Measurements from ENCODE around the gene TXNDC16.
"Not testable (repeated sequence)": the region's sequence is repeated elsewhere in the genome, so short reads cannot be mapped to it uniquely, and the experiment has no call there.

TXNDC16 gene

DNA sequence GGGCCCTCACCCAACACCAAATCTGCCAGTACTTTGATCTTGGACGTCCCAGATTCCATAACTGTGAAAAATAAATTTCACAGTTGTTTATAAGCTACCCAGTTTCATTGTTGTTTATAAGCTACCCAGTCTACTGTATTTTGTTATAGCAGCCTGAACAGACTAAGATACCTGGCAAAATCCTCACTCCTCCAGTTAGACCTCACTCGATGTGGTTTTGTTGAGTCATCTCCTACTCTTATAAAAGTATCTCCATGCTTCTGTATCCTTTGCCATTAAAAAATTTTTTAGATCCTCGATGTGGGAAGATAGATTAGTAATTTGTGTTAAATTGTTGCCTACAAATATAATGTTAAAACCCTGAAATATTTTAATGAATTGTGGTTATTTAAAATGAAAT lies 16.0 kb downstream of the TXNDC16 start:
- DNase-seq = no peak

DNA sequence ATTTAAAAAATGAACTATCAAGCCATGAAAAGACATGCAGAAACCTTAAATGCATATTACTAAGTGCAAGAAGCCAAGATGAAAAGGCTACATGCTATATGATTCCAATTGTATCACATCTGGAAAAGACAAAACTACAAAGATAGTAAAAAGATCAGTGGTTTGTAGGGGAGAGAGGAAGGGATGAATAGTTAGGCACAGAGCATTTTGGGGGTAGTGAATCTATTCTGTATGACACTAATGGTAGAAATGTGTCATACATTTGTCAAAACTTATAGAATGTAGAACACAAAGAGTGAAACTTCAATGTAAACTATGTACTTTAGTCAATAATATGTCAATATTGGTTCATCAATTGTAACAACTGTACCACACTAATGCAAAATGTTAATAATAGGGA lies 20.8 kb downstream of the TXNDC16 start:
- no peak for DNase-seq

DNA sequence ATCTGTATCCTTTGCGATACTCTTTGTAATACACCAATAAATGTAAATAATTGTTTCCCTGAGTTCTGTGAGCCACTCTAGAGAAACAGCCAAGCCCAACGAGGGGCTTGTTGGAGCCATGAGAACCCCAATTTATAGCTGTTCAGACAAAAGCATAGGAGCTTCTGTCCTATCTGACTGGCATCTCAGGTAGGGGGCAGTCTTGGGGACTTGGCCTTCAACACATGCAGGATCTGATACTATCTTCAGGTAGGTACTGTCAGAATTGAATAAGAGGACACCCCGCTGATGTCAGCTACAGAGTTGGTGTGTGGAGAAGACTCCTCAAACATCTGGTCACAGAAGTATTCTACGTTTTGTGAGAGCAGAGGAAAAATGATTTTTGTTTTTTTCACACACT lies 25.3 kb downstream of the TXNDC16 start:
- DNase-seq = no peak

DNA sequence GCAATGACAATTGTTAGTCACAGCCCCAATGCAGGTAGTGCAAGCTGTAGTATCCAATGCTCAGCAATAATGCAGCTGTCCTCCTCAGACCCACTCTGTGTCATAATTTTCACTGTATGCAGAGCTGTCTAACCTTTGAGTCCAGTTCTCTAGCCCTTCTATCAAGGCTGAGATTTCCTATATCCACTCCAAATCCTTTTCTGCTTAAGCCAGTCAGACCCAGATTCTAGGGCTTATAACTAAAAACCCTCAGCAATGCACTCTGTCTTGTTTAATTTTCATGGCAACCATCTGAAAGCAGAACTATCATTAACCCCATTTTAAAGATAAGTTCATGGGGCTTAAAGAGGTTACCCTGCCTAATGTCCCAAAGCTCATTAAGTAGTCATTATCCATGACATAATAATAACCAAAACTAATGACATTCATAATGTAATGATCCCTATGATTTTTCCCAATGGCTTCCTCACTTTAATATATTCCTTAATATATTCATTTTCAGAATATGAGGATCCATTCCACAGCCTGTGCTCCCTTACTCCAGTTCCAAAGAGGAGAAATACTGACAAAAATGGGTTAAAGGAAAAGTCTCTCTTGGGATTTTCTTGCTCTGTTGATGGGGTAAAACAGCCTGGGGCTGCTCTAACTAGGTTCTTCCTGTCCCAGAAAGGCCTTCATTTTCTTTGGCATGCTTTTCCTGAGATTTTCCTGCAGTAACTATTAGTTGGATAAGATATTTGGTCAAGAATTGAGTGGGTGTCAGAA lies 29.5 kb downstream of the TXNDC16 start:
- no peak for DNase-seq

DNA sequence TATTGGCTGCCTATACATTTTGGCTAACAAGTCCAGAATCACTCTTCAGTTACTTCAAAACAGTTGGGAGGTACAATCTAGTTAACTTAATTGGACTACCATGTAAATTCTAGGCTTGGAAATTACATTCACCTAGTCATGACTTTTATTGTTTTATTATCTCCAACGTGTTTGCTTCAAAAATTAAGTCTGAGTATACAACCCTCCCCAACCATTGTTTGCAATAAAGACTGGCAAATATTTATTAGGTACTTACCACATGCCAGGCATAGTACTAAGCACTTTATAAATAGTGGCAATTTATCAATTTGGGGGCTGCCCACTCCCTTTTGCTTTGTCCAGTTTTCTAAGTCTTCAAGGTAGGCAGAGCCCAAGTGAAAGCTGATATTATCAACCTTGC lies 30.3 kb downstream of the TXNDC16 start:
- no peak for DNase-seq

DNA sequence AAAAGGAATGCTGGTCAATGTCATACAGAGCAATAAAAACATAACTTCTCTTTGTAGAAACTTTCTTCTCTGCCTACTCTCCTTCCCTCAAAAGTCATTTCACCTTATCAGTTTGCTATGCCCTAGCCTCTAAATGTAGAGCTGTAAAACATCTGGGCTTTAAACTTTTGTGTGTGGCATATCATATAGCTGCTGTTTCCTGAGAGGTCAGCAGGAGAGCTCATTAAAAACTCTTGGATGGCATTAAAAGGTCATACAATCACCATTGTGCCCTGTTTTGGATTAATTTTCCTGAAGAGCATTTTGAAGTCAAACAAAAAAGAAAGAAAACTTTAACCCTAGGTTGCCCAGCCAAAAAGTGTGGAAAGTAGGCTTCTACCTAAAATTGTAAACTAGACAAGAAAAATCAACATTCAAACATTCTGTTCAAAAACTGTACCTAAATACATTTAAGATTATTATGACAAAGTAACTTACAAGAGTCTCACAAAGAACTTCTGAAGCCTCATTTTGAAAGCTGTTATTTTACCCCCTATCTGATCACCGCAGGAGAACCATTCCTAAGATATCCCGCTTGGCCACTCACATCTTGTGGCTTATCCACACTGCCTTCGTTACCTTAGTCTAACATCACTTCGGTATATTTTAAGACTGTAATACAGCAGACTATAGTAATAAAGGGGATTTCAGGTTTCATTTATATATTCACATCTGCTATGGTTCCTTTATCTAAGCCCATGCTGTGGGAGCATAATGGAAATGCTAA lies 38.1 kb downstream of the TXNDC16 start:
- no peak for DNase-seq

DNA sequence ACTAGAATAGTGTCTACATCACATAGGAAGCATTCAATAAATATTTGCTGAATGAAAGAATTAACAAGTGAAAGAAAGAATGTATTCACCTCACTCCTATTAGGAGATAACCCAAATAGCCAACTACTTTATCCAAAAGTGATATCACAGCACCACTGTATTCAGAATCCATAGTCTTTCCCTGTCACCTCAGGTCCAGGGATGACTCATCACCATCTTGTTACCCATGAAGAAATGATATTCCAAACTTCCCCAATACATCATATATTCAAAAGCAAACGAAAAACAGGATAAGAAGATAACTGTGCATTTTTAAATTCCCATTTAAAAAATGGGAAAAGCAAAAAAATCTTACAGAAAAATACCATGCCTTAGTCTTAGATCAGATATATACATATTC lies 39.1 kb downstream of the TXNDC16 start:
- DNase-seq = no peak

DNA sequence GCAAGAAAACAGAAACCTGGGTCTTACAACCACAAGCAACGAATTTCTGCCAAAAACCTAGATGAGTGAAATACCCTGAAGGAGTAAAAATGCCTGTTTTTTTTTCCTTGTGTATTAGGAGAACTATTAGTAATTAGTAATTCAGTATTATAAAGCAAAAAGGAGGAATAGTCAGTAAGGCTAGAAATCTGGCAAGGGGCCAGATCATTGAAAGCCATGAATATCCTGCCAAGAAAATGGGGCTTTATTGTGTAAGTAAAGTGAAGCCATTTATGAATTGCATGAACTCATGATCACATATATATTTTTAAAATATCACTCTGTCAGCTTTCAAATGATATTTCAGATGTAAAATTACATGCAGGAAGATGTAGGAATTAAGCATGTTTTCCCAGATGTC lies 57.9 kb downstream of the TXNDC16 start:
- DNase-seq = no peak

DNA sequence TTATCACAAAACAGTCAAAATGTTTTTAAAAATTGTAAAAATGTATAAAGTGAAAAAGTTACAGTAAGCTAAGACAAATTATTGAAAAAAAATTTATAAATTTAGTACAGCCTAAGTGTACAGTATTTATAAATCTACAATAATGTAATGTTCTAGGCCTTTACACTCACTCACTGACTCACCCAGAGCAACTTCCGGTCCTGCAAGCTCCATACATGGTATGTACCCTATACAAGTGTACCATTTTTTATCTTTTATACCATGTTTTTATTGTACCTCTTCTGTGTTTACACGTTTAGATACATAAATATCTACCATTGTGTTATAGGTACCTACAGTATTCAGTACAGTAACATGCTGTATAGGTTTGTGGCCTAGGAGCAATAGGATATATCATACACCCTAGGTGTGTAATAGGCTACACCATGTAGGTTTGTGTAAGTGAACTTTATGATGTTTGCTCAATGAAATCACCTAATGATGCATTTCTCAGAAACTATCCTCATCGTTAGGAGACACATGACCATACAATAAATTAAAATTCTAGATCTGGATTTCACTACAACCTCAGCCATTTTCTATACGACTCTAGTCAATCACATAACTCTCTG lies 66.8 kb downstream of the TXNDC16 start:
- DNase-seq = no peak

DNA sequence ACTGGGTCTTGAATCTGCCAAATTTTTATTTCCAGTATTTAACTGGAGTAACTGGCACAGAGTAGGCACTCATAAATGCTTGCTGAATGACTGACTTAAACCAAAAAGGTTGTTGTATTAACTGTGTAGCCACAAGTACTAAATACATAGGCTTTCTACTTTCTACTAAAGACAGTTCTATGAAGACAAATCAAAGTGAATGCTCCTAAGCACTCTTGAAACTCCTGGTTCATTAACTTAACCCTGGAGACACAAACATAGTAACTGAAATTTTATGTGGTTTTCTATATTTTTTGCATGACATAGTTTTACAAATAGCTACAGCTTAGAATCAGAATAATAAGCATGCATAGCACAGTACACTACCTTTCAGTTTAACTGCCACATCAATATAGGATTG lies 70.4 kb downstream of the TXNDC16 start:
- DNase-seq = no peak

DNA sequence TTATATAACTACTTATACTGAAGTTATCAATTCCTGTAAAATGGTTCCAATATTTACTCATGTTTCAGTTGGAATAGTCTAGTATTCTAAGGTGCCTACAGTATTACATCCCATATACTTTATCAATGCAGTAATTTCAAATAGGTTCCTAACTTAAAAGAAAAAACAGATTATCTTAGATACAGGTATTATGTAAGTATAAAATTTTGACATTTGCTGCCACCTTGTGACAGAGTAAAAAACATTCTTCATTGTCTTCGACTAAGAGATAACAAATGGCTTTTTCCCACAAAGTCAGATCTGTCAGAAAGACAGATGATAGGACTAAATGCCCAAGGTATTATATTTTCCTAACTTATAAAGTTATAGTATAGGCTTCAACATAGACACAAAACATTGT lies 78.7 kb downstream of the TXNDC16 start:
- DNase-seq = peak; percentile 73

DNA sequence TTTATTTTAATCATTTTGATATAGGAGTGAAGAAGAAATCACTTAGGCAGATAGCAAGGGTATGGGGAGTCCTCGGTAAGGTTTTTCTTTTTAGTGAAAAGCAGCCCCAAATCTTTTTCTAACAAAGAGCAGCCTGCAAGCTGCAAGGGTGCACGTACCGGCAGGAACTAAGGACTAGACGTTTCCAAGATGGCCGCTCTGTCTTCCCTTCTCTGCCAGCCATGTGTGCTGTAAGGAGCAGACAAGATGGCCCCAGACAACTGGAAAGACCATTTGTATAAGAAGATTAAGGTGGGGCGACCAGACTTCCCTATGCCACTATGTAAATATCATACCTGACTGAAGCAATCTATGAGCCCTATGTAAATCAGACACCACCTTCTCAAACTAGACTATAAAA lies 79.6 kb downstream of the TXNDC16 start:
- DNase-seq = no peak

DNA sequence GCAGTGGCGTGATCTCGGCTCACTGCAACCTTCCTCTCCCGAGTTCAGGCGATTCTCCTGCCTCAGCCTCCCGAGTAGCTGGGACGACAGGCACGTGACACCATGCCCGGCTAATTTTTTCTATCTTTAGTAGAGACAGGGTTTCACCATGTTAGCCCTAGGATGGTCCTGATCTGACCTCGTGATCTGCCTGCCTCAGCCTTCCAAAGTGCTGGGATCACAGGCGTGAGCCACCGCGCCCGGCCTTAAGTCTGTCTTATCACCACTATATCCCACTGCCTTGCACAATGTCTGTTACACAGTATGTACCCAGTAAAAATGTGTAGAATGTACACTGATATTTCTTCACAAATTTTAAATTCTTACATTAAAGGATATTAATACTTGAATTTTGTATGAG lies 80.1 kb downstream of the TXNDC16 start:
- DNase-seq = not testable (repeated sequence)

DNA sequence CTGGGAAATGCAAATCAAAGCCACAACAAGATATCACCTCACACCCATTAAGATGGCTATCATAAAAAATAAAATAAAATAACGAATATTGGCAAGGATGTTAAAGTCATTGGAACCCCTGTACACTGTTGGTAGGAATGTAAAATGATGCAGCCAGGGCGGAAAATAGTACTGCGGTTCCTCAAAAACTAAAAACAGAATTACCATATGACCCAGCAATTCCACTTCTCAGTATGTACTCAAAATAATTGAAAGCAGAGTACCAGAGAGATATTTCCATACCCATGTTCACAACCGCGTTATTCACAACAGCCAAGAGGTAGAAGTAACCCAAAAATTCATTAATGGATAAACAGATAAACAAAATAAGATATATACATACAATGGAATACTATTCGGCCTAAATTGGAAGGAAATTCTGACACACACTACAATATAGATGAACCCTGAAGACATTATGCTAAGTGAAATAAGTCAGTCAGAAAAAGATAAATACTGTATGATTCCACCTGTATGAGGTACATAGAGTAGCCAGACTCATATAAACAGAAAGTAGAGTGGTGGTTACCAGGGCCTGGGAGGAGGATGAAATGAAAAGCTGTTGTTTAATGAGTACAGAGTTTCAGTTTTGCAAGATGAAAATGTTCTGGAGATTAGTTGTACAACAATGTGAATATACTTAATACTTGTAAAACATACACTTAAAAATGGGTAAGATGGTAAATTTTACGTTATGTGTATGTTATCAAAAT lies 84.6 kb downstream of the TXNDC16 start:
- peak; percentile 5 for DNase-seq

DNA sequence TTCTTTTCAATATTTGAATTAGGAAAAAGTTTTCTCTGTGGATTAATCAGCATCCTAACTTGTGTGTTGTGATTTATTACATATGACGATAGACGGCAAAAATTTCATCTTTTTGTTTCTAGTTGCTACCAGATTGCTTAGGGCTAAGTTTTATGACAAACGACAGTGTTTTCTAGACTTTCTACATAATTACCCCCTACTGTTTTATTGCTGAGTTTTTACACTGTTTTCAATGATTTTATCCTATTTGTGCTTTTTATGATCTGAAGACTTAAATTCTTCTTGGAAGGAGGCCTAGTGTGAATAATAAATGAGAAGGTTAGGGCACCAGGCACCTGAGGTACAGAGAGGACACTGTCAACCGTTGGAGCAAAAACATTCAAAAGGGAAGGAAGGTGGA lies 88.1 kb downstream of the TXNDC16 start:
- no peak for DNase-seq

DNA sequence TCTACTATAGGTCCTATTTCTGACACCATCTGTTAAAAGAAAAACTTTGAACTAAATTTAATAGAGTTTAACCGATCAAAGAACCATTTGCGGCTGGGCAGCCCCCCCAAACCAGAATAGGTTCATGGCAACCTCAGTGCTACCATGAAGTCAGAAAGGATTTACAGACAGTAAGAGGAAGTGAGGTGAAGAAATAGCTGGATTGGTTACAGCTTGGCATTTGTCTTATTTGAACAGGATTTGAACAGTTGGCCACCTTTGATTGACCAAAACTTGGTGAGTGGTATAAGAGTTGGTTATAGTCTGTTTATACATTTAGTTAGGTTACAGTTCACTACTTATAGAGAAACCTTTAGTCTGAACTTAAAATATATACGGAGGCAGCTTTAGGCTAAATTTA lies 88.9 kb downstream of the TXNDC16 start:
- no peak for DNase-seq

DNA sequence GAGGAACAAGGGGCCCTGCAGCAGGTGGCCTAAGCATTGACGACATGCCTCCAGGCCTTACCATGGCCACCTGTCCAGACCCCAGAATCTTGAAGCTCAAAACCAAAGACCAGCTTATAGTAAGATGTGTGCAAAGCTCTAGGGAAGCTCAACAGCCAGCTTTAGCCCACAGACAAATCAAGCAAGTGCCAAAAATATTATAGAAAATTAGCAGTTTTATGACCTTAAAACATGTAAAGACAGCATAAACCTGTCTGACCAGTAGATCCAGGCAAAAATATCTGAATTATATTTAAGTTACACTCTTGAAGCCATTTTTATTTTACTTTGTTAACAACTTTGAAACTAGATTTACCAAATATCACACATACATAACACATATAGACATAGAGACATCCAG lies 90.6 kb downstream of the TXNDC16 start:
- DNase-seq = no peak

DNA sequence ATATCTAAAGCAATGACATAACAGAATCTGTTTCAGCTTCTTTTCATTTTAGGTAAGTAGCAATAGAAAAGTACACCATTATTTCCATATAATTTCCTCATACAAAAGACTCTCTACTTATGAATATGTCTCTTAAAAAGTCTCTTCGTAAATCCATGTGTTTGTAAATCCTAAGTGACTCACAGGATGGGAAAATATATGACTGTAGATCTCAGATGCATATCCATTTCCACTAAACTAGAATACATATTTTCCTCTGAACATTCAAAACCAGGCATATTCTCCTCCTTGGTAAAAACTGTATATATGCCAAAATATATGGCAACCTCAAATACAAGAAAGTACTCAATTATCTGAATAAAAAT lies 93.6 kb downstream of the TXNDC16 start:
- DNase-seq = no peak

DNA sequence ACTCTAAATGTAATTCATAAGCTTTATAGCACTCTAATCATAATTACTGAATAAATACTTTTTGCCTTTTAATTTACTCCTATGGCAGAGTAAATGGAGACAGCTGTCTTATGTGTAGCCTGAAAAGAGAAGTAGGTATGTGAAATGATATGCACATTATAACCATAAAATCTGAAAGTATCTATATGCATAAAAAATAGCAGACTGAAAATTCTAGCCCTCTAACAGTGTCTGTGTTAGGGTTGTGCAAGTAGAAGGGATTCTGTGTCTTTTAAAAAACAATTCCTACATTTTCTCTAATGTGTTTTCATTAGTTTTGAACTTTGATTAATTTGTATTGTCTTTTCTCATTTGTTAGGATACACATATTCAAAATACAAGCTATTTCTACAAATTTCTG lies 94.9 kb downstream of the TXNDC16 start:
- DNase-seq = no peak

DNA sequence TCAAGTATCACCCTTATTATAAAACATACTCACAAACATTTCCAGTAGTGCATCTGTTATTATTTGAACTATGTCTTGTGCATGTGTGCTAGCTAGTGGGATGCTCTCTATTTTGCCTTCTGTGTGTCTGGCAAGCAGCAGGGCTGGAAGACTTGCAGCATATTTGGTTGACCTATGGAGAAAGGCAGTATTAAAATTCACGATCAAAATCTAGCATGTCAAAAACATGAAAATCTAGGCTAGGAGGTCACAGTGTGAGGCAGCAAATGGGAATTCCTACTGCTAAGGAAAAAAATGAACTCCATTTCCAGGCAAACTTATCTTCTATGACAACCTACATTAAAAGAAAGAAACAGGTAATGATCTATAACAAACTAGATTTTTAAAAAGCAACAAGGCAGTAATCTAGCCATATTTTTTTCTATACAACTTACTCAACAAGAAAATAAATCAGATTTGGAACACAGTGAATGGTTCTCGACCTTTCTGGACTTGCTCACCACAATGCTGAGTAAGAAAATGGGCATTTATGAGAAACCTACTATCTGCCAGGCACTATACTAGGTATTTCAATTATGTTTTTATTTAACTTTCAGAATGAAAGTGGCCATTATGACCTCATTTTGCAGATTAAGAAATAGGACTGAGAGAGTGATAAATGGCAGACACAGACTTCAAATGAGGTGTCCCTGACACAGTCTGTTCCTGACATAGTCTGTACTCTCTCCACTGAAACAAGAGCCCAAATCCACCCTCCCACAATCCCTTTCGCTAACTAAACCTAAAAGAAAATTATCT lies 96.8 kb downstream of the TXNDC16 start:
- DNase-seq = no peak

DNA sequence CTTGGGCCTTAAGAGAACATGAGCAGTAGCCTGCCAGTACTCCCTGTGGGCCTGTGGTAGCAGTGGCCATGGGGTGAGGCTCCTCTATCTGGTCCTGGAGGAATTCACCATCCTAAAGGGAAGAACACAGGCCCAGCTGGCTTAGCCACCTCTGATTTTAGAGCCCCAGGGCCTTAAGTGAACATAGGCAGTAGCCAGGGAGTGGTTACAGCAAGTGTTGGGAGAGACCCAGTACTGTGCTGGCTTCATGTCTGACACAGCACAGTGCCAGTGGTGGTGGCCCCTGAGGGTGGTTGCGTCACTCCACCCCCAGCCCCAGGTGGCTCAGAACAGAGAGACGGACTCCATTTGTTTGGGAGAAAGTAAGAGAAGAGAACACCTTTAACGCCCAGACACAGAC lies 105.1 kb downstream of the TXNDC16 start:
- no peak for DNase-seq

DNA sequence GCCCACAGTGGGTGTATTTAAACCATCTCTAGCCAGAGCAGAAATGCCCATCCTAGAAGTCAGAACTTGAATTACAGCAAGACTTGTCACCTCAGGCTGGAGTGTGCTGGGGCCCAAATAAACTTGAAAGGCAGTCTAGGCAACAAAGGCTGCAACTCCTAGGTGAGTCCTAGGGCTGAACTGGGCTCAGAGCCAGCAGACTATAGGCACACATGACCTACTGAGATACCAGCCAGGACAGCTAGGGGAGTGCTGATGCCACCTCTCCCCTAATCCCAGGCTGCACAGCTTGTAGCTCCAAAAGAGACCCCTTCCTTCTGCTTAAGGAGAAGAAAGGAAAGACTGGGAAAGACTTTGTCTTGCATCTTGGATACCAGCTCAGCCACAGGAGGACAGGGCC lies 106.0 kb downstream of the TXNDC16 start:
- no peak for DNase-seq

DNA sequence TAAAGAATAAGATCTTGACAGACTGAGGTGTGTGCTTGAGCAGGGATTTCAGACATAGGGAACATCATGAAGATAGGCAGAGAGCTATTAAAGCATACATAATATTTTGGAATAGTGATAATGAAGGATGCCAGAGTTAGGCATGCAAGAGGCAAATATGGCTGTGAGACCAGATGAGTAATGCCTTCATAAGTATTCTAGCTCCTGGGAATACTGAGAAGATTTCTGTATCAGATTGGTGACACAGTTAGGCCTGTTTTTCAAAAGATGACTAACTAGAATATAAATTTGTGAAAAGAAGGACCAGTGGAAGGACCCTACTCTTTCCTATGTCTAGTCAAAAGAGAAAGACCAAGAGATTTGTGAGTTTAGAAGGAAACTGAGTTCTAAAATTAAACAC lies 108.8 kb downstream of the TXNDC16 start:
- DNase-seq = no peak

Measured in CD4-positive, alpha-beta T cell treated with Interleukin-17A for 1 hour (primary cell).